Measurements from ENCODE around the gene HTRA3.

DNA sequence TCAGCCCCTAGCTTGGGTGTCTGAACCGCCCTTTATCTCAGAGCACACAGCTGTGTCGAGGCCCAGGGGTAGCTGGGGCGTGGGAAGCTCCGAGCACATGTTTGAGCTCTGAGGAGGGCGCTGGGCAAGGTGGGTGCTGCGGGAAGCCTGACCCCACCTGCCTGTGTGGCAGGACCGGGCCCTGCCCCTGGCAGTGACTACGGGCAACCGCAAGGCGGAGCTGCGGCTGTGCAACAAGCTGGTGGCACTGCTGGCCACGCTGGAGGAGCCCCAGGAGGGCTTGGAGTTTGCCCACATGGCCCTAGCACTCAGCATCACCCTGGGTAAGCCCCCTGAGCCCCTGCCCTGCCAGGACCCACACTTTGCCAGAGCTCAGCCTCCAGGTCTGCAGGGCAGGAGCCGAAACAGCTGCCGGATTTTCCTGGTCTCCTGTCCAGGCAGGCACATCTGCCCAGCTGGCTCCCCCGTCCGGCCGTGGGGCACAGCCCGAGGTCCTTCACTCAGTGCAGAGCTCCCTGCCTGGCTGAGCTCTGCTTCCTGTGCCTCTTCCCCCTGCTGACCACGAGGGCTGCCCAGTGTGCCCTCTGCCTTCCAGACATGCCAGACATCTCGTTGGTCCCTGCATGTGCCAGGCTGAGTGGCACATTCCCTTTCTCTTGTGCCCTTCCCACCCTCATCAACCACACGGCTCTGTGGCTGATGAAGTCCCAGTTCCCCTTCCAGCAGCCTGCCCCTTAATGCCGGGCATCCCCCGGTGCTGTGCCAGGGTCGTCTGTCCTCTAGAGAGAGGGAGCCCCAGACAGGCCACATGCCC lies 33.2 kb upstream of the HTRA3 start:
- TF ChIP-seq CREB1 (CRISPR knock-in tag; IDR thresholded peaks at IDR 0.05) (no peak), PRRX2 (CRISPR knock-in tag; IDR thresholded peaks at IDR 0.05) (no peak), NR3C1 (CRISPR knock-in tag; conservative IDR thresholded peaks at IDR 0.05; ENCODE audit: low read depth) (no peak), TEAD4 (CRISPR knock-in tag; IDR thresholded peaks at IDR 0.05) (no peak), CBFB (CRISPR knock-in tag; IDR thresholded peaks at IDR 0.05; ENCODE audit: low read depth) (no peak), JUN (CRISPR knock-in tag; IDR thresholded peaks at IDR 0.05) (no peak), TCF7 (CRISPR knock-in tag; IDR thresholded peaks at IDR 0.05; ENCODE audit: low read depth) (no peak), ZNF317 (CRISPR knock-in tag; IDR thresholded peaks at IDR 0.05; ENCODE audit: borderline replicate concordance, low read depth) (no peak), ZNF423 (CRISPR knock-in tag; IDR thresholded peaks at IDR 0.05) (no peak)
- TF ChIP-seq, protein P1, sequence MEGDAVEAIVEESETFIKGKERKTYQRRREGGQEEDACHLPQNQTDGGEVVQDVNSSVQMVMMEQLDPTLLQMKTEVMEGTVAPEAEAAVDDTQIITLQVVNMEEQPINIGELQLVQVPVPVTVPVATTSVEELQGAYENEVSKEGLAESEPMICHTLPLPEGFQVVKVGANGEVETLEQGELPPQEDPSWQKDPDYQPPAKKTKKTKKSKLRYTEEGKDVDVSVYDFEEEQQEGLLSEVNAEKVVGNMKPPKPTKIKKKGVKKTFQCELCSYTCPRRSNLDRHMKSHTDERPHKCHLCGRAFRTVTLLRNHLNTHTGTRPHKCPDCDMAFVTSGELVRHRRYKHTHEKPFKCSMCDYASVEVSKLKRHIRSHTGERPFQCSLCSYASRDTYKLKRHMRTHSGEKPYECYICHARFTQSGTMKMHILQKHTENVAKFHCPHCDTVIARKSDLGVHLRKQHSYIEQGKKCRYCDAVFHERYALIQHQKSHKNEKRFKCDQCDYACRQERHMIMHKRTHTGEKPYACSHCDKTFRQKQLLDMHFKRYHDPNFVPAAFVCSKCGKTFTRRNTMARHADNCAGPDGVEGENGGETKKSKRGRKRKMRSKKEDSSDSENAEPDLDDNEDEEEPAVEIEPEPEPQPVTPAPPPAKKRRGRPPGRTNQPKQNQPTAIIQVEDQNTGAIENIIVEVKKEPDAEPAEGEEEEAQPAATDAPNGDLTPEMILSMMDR (IDR thresholded peaks at IDR 0.05): no peak
- TF ChIP-seq, protein P2, sequence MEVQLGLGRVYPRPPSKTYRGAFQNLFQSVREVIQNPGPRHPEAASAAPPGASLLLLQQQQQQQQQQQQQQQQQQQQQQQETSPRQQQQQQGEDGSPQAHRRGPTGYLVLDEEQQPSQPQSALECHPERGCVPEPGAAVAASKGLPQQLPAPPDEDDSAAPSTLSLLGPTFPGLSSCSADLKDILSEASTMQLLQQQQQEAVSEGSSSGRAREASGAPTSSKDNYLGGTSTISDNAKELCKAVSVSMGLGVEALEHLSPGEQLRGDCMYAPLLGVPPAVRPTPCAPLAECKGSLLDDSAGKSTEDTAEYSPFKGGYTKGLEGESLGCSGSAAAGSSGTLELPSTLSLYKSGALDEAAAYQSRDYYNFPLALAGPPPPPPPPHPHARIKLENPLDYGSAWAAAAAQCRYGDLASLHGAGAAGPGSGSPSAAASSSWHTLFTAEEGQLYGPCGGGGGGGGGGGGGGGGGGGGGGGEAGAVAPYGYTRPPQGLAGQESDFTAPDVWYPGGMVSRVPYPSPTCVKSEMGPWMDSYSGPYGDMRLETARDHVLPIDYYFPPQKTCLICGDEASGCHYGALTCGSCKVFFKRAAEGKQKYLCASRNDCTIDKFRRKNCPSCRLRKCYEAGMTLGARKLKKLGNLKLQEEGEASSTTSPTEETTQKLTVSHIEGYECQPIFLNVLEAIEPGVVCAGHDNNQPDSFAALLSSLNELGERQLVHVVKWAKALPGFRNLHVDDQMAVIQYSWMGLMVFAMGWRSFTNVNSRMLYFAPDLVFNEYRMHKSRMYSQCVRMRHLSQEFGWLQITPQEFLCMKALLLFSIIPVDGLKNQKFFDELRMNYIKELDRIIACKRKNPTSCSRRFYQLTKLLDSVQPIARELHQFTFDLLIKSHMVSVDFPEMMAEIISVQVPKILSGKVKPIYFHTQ (CRISPR knock-in tag; IDR thresholded peaks at IDR 0.05): no peak
- TF ChIP-seq, protein P3, sequence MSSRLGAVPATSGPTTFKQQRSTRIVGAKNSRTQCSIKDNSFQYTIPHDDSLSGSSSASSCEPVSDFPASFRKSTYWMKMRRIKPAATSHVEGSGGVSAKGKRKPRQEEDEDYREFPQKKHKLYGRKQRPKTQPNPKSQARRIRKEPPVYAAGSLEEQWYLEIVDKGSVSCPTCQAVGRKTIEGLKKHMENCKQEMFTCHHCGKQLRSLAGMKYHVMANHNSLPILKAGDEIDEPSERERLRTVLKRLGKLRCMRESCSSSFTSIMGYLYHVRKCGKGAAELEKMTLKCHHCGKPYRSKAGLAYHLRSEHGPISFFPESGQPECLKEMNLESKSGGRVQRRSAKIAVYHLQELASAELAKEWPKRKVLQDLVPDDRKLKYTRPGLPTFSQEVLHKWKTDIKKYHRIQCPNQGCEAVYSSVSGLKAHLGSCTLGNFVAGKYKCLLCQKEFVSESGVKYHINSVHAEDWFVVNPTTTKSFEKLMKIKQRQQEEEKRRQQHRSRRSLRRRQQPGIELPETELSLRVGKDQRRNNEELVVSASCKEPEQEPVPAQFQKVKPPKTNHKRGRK (CRISPR knock-in tag; IDR thresholded peaks at IDR 0.05; ENCODE audit: borderline replicate concordance): no peak
- TF ChIP-seq, protein P4, sequence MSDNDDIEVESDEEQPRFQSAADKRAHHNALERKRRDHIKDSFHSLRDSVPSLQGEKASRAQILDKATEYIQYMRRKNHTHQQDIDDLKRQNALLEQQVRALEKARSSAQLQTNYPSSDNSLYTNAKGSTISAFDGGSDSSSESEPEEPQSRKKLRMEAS (CRISPR knock-in tag; IDR thresholded peaks at IDR 0.05): no peak
- TF ChIP-seq, protein P5, sequence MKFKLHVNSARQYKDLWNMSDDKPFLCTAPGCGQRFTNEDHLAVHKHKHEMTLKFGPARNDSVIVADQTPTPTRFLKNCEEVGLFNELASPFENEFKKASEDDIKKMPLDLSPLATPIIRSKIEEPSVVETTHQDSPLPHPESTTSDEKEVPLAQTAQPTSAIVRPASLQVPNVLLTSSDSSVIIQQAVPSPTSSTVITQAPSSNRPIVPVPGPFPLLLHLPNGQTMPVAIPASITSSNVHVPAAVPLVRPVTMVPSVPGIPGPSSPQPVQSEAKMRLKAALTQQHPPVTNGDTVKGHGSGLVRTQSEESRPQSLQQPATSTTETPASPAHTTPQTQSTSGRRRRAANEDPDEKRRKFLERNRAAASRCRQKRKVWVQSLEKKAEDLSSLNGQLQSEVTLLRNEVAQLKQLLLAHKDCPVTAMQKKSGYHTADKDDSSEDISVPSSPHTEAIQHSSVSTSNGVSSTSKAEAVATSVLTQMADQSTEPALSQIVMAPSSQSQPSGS (CRISPR knock-in tag; IDR thresholded peaks at IDR 0.05; ENCODE audit: borderline replicate concordance, low read depth): no peak
